ENCODE results near the gene FOXL1.

The FOXL1 gene

DNA sequence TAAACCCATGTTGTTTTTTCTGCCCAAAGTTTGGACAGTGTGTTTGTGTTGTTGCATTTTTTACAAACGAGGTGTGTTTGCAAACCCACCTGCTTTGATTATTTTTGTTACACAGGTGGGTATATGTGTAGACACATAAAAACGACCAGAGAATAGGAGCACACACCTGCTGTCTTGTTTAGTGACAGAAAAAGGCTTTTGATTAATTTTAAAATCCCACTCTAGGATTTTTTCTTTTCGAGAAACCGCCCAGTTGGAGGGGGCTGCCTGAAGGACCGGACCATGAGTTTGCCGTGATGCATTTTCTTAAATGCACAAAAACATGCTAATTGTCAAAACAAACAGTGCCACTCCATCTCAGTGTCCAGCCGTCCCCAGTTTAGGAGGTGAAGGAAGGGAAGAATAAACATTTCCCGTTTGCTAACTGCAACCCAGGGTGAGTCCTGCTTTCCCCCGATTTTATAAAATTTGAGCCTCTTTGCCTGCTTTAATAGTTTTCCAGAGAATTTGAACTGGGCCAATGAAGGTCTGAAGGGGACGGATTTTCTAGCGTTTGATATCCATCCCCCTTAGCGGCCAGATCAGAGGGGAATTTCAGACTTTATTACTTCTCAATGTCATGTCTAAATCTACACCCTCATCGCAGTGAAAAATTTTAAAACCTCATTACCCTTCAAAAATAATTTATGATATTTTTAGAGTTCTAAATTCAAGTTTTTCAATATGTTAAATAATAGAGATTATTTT is 8.5 kb upstream of the FOXL1 start:
- H3K27ac ChIP-seq, result no peak overlapping the region

GRCh38 chr16:86570558-86571529 is 7.5 kb upstream of the FOXL1 start:
- TF ChIP-seq ZFX (IDR thresholded peaks at IDR 0.05; ENCODE audit: borderline replicate concordance), result no peak
- TF ChIP-seq CTCF (IDR thresholded peaks at IDR 0.05), result no peak
- no peak overlapping the region for H3K27ac ChIP-seq

More for the DNA sequence above, 8.5 kb upstream of the FOXL1 start:
- TF ChIP-seq CTCF (IDR thresholded peaks at IDR 0.05), result no peak
- TF ChIP-seq ZFX (IDR thresholded peaks at IDR 0.05; ENCODE audit: borderline replicate concordance), result no peak

DNA sequence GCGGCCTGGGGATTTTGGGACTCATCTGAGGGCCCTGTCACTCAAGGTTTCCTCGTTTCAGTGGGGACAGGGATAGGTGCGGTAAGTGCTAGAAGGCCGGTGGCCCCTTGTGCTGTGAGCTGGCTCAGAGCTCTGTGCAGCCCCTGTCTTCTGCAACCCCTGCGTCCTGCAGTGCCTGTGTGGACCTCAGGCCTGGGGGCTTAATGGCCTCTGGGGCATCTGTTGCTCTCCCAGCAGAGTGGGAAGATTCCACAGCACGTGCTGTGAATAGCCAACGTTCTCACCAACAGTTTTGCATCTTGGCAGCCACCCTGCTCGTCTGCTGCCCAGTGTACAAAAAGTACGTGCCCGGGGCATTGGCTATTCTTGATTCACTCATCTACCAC is 6.8 kb upstream of the FOXL1 start:
- no peak for TF ChIP-seq ZFX (IDR thresholded peaks at IDR 0.05; ENCODE audit: borderline replicate concordance)
- no peak for TF ChIP-seq CTCF (IDR thresholded peaks at IDR 0.05)
- no peak overlapping the region for H3K27ac ChIP-seq

DNA sequence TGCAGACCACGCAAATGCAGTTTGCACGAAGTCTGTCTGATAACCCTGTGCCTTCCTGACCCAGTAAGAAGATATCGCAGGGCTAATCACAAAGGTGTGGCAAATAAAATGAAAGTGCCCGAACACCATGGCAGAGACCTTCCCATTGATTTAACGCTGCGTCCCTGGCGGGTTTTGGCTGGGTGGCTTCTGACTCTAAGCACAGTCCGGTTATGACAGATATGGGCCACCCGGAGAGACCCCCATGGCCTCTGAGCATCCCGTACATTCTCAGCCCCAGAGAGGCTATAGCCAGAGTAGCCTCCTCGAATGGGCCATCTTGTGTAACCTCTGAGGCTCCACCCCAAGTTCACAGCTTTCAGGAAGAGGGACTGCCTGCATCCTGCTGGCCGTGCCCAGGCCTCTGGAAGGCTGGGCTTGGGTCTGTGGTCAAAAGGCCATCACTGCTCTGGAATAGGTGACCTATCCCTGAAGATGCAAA is 6.3 kb upstream of the FOXL1 start:
- TF ChIP-seq ZFX (IDR thresholded peaks at IDR 0.05; ENCODE audit: borderline replicate concordance), result no peak
- H3K27ac ChIP-seq, result no peak overlapping the region

- TF ChIP-seq CTCF (IDR thresholded peaks at IDR 0.05) (no peak), ZFX (IDR thresholded peaks at IDR 0.05; ENCODE audit: borderline replicate concordance) (no peak)
- H3K27ac ChIP-seq, result no peak overlapping the region
Measured at GRCh38 chr16:86572606-86573005, 5.7 kb upstream of the FOXL1 start.

- no peak overlapping the region for H3K27ac ChIP-seq
- TF ChIP-seq ZFX (IDR thresholded peaks at IDR 0.05; ENCODE audit: borderline replicate concordance) (no peak), CTCF (IDR thresholded peaks at IDR 0.05) (no peak)
Measured at GRCh38 chr16:86573215-86573614, 5.1 kb upstream of the FOXL1 start.

DNA sequence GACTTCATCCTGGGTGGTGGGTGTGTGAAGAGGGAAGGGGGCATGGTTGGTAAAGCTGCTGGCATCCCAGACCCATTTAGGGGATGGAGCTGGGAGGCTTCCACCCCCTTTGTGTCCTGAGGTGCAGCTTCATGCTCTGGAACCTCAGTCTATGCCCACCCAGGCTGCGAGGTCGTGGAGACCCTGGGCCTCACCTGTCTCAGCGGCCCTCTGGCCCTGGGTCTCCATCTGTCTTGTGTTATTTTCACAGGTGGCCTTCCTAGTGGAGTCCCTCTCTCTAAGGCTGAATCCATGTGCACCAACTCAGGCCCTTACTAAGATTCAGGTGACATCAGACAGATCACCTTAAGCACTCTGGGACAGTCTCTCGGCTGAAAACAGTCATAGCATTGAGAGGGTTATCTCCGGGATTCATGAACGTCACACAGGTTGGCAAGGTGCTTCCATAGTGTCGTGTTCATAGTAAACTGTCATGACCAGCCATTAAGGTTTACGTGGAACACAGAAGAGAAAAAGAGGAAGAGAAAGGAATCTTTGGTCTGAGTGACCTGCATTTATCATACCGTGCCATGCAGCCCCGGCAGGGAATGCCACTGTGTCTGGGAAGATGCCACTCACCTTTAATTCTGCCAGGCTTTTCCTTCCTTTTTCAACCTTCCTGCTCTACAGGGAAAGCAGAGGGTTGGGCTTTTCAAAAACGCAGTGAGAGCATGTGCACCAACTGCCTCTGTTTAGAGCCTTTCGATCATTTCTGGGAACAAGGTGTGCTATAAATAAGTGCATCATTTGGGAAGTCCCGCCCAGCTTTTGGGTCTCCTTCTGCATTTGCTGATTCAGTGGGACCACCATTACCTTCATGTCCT is 4.5 kb upstream of the FOXL1 start:
- no peak overlapping the region for H3K27ac ChIP-seq

More for the DNA sequence above, 4.5 kb upstream of the FOXL1 start:
- TF ChIP-seq CTCF (IDR thresholded peaks at IDR 0.05) (no peak), ZFX (IDR thresholded peaks at IDR 0.05; ENCODE audit: borderline replicate concordance) (no peak)
